GM23248 (cell line): ENCODE measurements around the gene ADCY10. TPM values are rescaled to one million over a fixed set of nuclear protein-coding genes. Genes with fewer than 3 reads are reported as not detected.
"Not testable (repeated sequence)": the region's sequence is repeated elsewhere in the genome, so short reads cannot be mapped to it uniquely, and the experiment has no call there.

ENCODE experiments used
- DNase-seq: peaks from one replicate; pipeline ENCODE4 v3.0.0-alpha.2; 2015
- H2AFZ ChIP-seq: fragments of 200-600 bp; sonication (generic); 2 replicates; pipeline ENCODE4 v1.6.1; 2016; ENCODE audit warnings: antibody characterized with exemption
- H3F3A ChIP-seq: fragments of 200-600 bp; sonication (generic); 2 replicates; pipeline ENCODE4 v1.6.1; 2016; ENCODE audit warnings: mild to moderate bottlenecking, antibody characterized with exemption, mixed run types; ENCODE audit not compliant: insufficient read depth
- H3K27ac ChIP-seq: fragments of 200-600 bp; sonication (generic); 2 replicates; pipeline ENCODE4 v1.5.1; 2016; ENCODE audit warnings: mild to moderate bottlenecking
- H3K27me3 ChIP-seq: fragments of 200-600 bp; sonication (generic); replicated peaks from 2 replicates; pipeline ENCODE4 v1.6.1; 2016; ENCODE audit warnings: mild to moderate bottlenecking; ENCODE audit not compliant: insufficient read depth
- H3K36me3 ChIP-seq: fragments of 200-600 bp; sonication (generic); 2 replicates; pipeline ENCODE4 v1.6.1; 2016; ENCODE audit warnings: low read depth, mild to moderate bottlenecking
- H3K4me1 ChIP-seq: fragments of 200-600 bp; sonication (generic); 2 replicates; pipeline ENCODE4 v1.6.1; 2016; ENCODE audit warnings: mild to moderate bottlenecking; ENCODE audit not compliant: insufficient read depth
- H3K4me2 ChIP-seq: fragments of 200-600 bp; sonication (generic); one replicate; pipeline ENCODE4 v1.6.1; 2016; ENCODE audit warnings: mild to moderate bottlenecking; ENCODE audit not compliant: unreplicated experiment
- H3K4me3 ChIP-seq: fragments of 200-600 bp; sonication (generic); 2 replicates; pipeline ENCODE4 v1.5.1; 2016; ENCODE audit warnings: mild to moderate bottlenecking
- H3K79me2 ChIP-seq: fragments of 200-600 bp; sonication (generic); 2 replicates; pipeline ENCODE4 v1.6.1; 2016; ENCODE audit warnings: mild to moderate bottlenecking; ENCODE audit not compliant: insufficient read depth
- H3K9ac ChIP-seq: fragments of 200-600 bp; sonication (generic); 2 replicates; pipeline ENCODE4 v1.6.1; 2016; ENCODE audit warnings: mild to moderate bottlenecking
- H3K9me2 ChIP-seq: fragments of 200-600 bp; sonication (generic); 2 replicates; pipeline ENCODE4 v1.6.1; 2016; ENCODE audit warnings: mixed run types, mild to moderate bottlenecking, moderate library complexity; ENCODE audit not compliant: insufficient read depth
- H3K9me3 ChIP-seq: fragments of 200-600 bp; sonication (generic); one replicate; pipeline ENCODE4 v1.6.1; 2017; ENCODE audit warnings: low read depth
- H4K20me1 ChIP-seq: fragments of 200-600 bp; sonication (generic); 2 replicates; pipeline ENCODE4 v1.6.0; 2016; ENCODE audit not compliant: insufficient read depth
- EZH2 ChIP-seq: fragments of 200-600 bp; sonication (generic); IDR thresholded peaks from 2 replicates; pipeline ENCODE4 v1.6.1; 2018; ENCODE audit warnings: antibody characterized with exemption, mild to moderate bottlenecking; ENCODE audit not compliant: insufficient read depth, poor library complexity, severe bottlenecking
- EZH2phosphoT487 ChIP-seq: fragments of 200-600 bp; sonication (generic); IDR thresholded peaks from 2 replicates; pipeline ENCODE4 v1.6.1; 2018; ENCODE audit warnings: antibody characterized with exemption, moderate library complexity, mild to moderate bottlenecking, low read depth; ENCODE audit not compliant: insufficient read depth
- WGBS, 2 experiments: methylation state at CpG; one replicate each; pipeline ENCODE4 v1.1.6; 2015 to 2017; ENCODE audit warnings: low lambda C conversion rate in 2 of 2, low coverage in 1 of 2; ENCODE audit errors: missing lambda C conversion rate in 2 of 2; 5-methylcytosine and 5-hydroxymethylcytosine counted together
- in situ Hi-C: fragments of 300-500 bp; cut with MboI; formaldehyde crosslinking; loops from 2 replicates; pipeline ENCODE4 v1.15.0; 2020
- polyA plus RNA-seq: library from polyadenylated mRNA; unstranded; fragments of >200 nt; fragmentation: Nextera tagmentation; extraction: Ambion mirVana; gene quantifications from 2 replicates; pipeline ENCODE4 v1.2.1, GENCODE V29; 2016
- total RNA-seq: library from RNA; depleted of rRNA; stranded (reverse); fragments of >200 nt; shearing (Covaris generic); gene quantifications from 2 replicates; pipeline ENCODE4 v1.2.3, GENCODE V29; 2014

Gene ADCY10
- total and polyA plus RNA-seq, 2 experiments from 2014 or later, result 0.11 TPM

DNA sequence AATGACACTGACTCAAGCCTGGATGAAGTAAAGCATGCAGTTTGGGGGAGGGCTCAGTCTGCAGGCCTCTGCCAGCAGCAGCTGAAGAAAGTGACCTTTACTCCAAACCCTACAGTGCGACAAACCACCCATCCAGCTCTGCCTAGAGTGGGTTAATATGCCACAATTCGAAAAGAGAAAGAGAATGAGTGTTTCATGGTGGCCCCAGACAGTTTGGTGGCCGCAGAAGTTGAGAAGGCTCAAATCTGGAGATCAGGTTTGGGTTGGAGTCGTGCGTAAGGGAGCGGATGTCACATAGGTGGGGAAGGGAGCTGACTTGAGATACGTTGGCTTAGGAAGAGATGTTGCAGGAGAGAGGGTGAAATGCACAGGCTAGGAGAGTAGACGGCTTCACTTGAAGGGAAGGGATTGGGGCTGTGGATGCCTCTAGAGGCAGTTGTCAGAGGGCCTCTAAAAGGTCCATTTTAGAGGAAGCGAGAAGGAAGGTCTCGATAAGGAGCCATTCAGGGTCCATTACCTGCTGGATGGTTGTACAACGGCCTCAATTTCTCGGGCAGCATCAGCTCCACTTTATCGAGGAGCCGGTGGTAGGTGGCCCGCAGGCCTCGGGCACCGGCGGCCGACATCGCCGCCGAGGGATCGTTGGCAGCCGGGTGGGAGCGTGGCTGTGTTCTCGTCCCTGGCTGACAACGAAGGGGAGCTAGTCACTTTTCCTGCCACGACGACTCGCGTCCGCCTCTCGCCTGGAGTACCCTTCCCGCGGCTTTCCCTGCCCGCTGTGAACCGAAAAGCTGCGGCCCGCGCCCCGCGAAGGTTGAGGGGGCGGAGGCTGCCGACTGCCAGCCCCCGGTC is 21.5 kb upstream of the ADCY10 start:
- Histone ChIP-seq H3K9ac (peak overlapping the region; percentile 97), H4K20me1 (no peaks in the 10 kb centered on the region), H3F3A (peaks cover 31% of the 10 kb centered on the region), H3K4me2 (peak overlapping the region; percentile 92), H3K9me2 (no peaks in the 10 kb centered on the region), H3K4me3 (peak overlapping the region; percentile 94), H3K79me2 (peaks cover 90% of the 10 kb centered on the region), H2AFZ (peak overlapping the region; percentile 92), H3K27ac (peak overlapping the region; percentile 97), H3K4me1 (peaks cover 18% of the 10 kb centered on the region), H3K36me3 (no peaks in the 10 kb centered on the region), H3K27me3 (no peaks in the 10 kb centered on the region), H3K9me3 (no peaks in the 10 kb centered on the region)
- TF ChIP-seq EZH2phosphoT487 (no peak), EZH2 (no peak)
- in situ Hi-C loops, result no loop called here
- peak; percentile 75 for DNase-seq
- 1% methylated on average over 43 to 45 of the region's 45 CpGs for WGBS, 2 experiments

DNA sequence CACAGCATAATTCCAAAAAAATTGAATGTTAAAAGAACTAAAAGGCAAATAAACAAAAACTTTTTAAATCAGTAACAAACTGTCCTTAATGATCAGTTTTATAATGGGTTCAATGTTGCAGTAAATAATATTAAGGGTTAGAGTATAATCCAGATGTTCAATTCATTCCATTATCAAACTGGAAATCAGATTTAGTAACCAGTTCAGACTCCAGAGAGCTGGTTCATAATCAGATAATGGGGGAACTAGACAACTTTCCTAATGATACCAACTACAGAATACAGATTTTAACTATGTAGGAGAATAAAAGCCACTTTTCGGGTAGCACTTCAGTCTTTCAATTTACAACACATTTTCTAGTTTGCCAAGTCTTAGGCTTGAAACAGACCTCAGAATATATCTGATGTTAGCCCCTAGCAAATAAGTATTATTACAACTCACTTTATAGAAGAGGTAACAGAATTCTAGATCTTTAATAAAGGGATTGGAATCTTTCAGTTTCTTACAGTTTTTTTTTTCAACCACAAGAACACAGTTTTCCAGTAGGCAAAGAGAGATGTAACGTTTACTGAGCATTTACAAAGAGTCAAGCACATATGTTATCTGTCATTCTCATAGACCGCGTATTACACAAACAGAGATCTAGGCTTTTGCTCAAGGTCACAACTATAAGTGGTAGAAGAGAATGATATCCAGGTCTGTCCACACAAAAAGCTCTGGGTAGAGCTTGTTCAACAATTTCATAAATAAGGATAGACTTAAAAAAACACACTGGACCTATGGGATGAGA is 20.7 kb upstream of the ADCY10 start:
- Histone ChIP-seq H3K9me2 (no peaks in the 10 kb centered on the region), H2AFZ (peak overlapping the region; percentile 92), H3F3A (peaks cover 31% of the 10 kb centered on the region), H3K4me3 (peak overlapping the region; percentile 94), H4K20me1 (no peaks in the 10 kb centered on the region), H3K9me3 (no peaks in the 10 kb centered on the region), H3K4me1 (peaks cover 18% of the 10 kb centered on the region), H3K27ac (peak overlapping the region; percentile 97), H3K79me2 (peaks cover 90% of the 10 kb centered on the region), H3K9ac (peak overlapping the region; percentile 97), H3K36me3 (no peaks in the 10 kb centered on the region), H3K27me3 (no peaks in the 10 kb centered on the region), H3K4me2 (peak overlapping the region; percentile 92)
- 1 to 4% methylated on average over 4 of the region's 4 CpGs for WGBS, 2 experiments
- TF ChIP-seq EZH2 (no peak), EZH2phosphoT487 (no peak)
- peak; percentile 15 for DNase-seq
- in situ Hi-C loops, result no loop called here

DNA sequence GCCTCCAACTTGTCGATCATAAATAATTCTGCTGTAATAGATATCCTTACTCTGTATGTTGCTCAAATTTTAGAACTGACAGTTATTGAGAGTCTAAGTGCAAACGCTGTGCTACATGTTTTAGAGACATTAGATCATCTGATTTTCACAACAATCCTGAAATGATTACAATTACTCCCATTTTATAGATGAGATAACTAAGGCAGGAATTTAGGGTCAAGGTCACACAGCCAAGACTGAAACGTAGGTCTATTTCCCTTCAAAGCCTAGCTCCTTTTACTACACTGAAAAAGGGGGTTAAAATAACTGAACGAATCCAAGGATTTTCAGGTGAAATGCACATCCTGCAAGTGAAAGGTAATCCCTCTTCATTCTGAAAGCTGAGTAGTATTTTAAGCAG is 19.9 kb upstream of the ADCY10 start:
- Histone ChIP-seq H4K20me1 (no peaks in the 10 kb centered on the region), H3K9me3 (no peaks in the 10 kb centered on the region), H3K9ac (peak overlapping the region; percentile 97), H3F3A (peaks cover 31% of the 10 kb centered on the region), H3K27ac (peak overlapping the region; percentile 97), H3K79me2 (peaks cover 90% of the 10 kb centered on the region), H3K4me3 (peak overlapping the region; percentile 94), H3K9me2 (no peaks in the 10 kb centered on the region), H3K27me3 (no peaks in the 10 kb centered on the region), H3K4me1 (peaks cover 18% of the 10 kb centered on the region), H3K4me2 (peak overlapping the region; percentile 92), H3K36me3 (no peaks in the 10 kb centered on the region), H2AFZ (no peak overlapping the region)
- DNase-seq, result no peak
- in situ Hi-C loops, result no loop called here
- whole genome bisulfite sequencing, 2 experiments, result 60 to 66% methylated on average over 4 of the region's 4 CpGs
- TF ChIP-seq EZH2phosphoT487 (no peak), EZH2 (no peak)

DNA sequence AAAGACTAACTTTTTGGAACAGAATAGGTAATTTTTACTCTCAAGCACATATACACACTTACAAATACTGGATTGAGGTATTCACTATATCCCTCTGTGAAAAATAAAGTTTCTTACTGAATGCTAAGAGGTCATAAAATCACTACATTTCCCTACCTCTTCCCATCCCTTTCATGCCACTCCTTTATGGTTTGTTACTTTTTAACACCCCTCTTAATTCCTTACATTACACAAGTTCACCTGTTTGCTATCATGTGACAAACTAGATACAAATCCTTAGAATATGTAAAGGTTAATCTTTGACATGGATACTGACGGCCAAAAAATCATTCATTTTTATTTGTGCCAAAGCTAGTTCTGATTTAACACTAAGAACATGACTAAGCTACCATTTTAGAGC is 15.8 kb upstream of the ADCY10 start:
- WGBS, 2 experiments, result 21 to 30% methylated on average over 1 of the region's 1 CpG
- Histone ChIP-seq H3F3A (peaks cover 14% of the 10 kb centered on the region), H3K4me1 (peaks cover 18% of the 10 kb centered on the region), H3K27me3 (no peaks in the 10 kb centered on the region), H2AFZ (no peak overlapping the region), H3K79me2 (peaks cover 98% of the 10 kb centered on the region), H4K20me1 (no peaks in the 10 kb centered on the region), H3K36me3 (no peaks in the 10 kb centered on the region), H3K4me2 (no peak overlapping the region), H3K9me3 (no peaks in the 10 kb centered on the region), H3K9ac (no peak overlapping the region), H3K9me2 (no peaks in the 10 kb centered on the region), H3K27ac (no peak overlapping the region), H3K4me3 (no peak overlapping the region)
- no peak for TF ChIP-seq EZH2phosphoT487
- TF ChIP-seq EZH2, result no peak
- no peak for DNase-seq
- in situ Hi-C loops, result no loop called here

DNA sequence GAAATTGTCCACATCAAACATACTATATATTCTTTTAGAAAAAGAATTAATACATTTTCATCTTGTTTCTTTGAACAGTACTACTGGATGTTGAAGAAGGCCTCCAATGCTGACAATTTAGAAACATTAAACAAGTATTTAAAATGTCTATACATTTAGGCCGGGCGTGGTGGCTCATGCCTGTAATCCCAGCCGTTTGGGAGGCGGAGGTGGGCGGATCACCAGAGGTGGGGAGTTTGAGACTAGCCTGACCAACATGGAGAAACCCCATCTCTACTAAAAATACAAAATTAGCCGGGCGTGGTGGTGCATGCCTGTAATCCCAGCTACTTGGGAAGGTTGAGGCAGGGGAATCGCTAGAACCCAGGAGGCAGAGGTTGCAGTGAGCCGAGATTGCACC is 15.0 kb upstream of the ADCY10 start:
- H3K4me2 ChIP-seq, H3K9ac ChIP-seq, in situ Hi-C loops, H3K9me3 ChIP-seq, H3K36me3 ChIP-seq, DNase-seq, H3F3A ChIP-seq, H2AFZ ChIP-seq, H3K4me3 ChIP-seq, H3K9me2 ChIP-seq, H3K27ac ChIP-seq, H3K27me3 ChIP-seq, H4K20me1 ChIP-seq: not testable (repeated sequence)
- WGBS, 2 experiments, result 93 to 95% methylated on average over 9 of the region's 9 CpGs
- peaks cover 98% of the 10 kb centered on the region for H3K79me2 ChIP-seq
- H3K4me1 ChIP-seq, result peaks cover 16% of the 10 kb centered on the region
